ENCODE results near the gene TSPAN10. TPM values are rescaled to one million over a fixed set of nuclear protein-coding genes. Genes with fewer than 3 reads are reported as not detected.
A peak's percentile ranks its signal among the peaks of the same experiment; 100 is the strongest.

The TSPAN10 gene
- polyA plus RNA-seq, 2 donors: 0.56 to 1.7 TPM

- Histone ChIP-seq H3K27me3 (ENCODE audit: control insufficient read depth in 1 of 2, insufficient read depth in 2 of 2, low read length in 2 of 2) (peaks cover 0 to 2% of the 10 kb centered on the region in 2 donors), H3K4me3 (ENCODE audit: low read depth in 1 of 2, low read length in 2 of 2) (no peak within 1 kb of the TSS), H3K4me1 (ENCODE audit: control insufficient read depth in 2 of 2, insufficient read depth in 2 of 2, low read length in 1 of 2) (no peaks in the 10 kb centered on the region), H3K36me3 (ENCODE audit: control insufficient read depth in 2 of 2, insufficient read depth in 2 of 2, low read length in 1 of 2) (no peaks in the 10 kb centered on the region), H3K27ac (ENCODE audit: low read depth in 2 of 2, low read length in 1 of 2) (no peak within 1 kb of the TSS), H3K9me3 (ENCODE audit: control insufficient read depth in 2 of 2, insufficient read depth in 1 of 2, low read depth in 1 of 2, low read length in 1 of 2) (no peaks in the 10 kb centered on the region)
- 82 to 84% methylated on average over 15 of the region's 15 CpGs for WGBS, 2 donors
These were observed 19.2 kb downstream of the TSPAN10 start, which contains the start of gene PDE6G for GRCh38 chr17:81656118-81656743. Gene PDE6G, minus strand, starts transcription at chr17:81656542. Its CDS starts 3,237 bp downstream, at chr17:81653305.

- Histone ChIP-seq H3K4me3 (ENCODE audit: low read depth in 1 of 2, low read length in 2 of 2) (no peak overlapping the region), H3K27ac (ENCODE audit: low read depth in 2 of 2, low read length in 1 of 2) (no peak overlapping the region), H3K27me3 (ENCODE audit: control insufficient read depth in 1 of 2, insufficient read depth in 2 of 2, low read length in 2 of 2) (peaks cover 0 to 2% of the 10 kb centered on the region in 2 donors), H3K4me1 (ENCODE audit: control insufficient read depth in 2 of 2, insufficient read depth in 2 of 2, low read length in 1 of 2) (no peaks in the 10 kb centered on the region), H3K36me3 (ENCODE audit: control insufficient read depth in 2 of 2, insufficient read depth in 2 of 2, low read length in 1 of 2) (no peaks in the 10 kb centered on the region), H3K9me3 (ENCODE audit: control insufficient read depth in 2 of 2, insufficient read depth in 1 of 2, low read depth in 1 of 2, low read length in 1 of 2) (no peaks in the 10 kb centered on the region)
- 53 to 81% methylated on average over 4 of the region's 4 CpGs for WGBS, 2 donors
These were observed 19.8 kb downstream of the TSPAN10 start for GRCh38 chr17:81656835-81657234.

- no peaks in the 10 kb centered on the region for H3K9me3 ChIP-seq (ENCODE audit: control insufficient read depth in 2 of 2, insufficient read depth in 1 of 2, low read depth in 1 of 2, low read length in 1 of 2)
- peak overlapping the region; percentile 48 to 64 for H3K27ac ChIP-seq (ENCODE audit: low read depth in 2 of 2, low read length in 1 of 2)
These were observed 22.0 kb downstream of the TSPAN10 start for GRCh38 chr17:81659038-81659437.

GRCh38 chr17:81660441-81660840 is 23.4 kb downstream of the TSPAN10 start:
- Histone ChIP-seq H3K27me3 (ENCODE audit: control insufficient read depth in 1 of 2, insufficient read depth in 2 of 2, low read length in 2 of 2) (peaks cover 0 to 2% of the 10 kb centered on the region in 2 donors), H3K36me3 (ENCODE audit: control insufficient read depth in 2 of 2, insufficient read depth in 2 of 2, low read length in 1 of 2) (peaks cover 0 to 3% of the 10 kb centered on the region in 2 donors), H3K9me3 (ENCODE audit: control insufficient read depth in 2 of 2, insufficient read depth in 1 of 2, low read depth in 1 of 2, low read length in 1 of 2) (no peaks in the 10 kb centered on the region), H3K4me3 (ENCODE audit: low read depth in 1 of 2, low read length in 2 of 2) (no peak overlapping the region), H3K4me1 (ENCODE audit: control insufficient read depth in 2 of 2, insufficient read depth in 2 of 2, low read length in 1 of 2) (peaks cover 2 to 8% of the 10 kb centered on the region in 2 donors), H3K27ac (ENCODE audit: low read depth in 2 of 2, low read length in 1 of 2) (peak overlapping the region; percentile 63 to 77)
- WGBS, 2 donors: 90 to 91% methylated on average over 9 of the region's 9 CpGs

More at GRCh38 chr17:81659038-81659437, 22.0 kb downstream of the TSPAN10 start:
- no peaks in the 10 kb centered on the region for H3K4me1 ChIP-seq (ENCODE audit: control insufficient read depth in 2 of 2, insufficient read depth in 2 of 2, low read length in 1 of 2)
- WGBS, 2 donors: 63 to 67% methylated on average over 5 of the region's 5 CpGs
- H3K4me3 ChIP-seq (ENCODE audit: low read depth in 1 of 2, low read length in 2 of 2): no peak overlapping the region
- H3K36me3 ChIP-seq (ENCODE audit: control insufficient read depth in 2 of 2, insufficient read depth in 2 of 2, low read length in 1 of 2): no peaks in the 10 kb centered on the region
- peaks cover 0 to 2% of the 10 kb centered on the region in 2 donors for H3K27me3 ChIP-seq (ENCODE audit: control insufficient read depth in 1 of 2, insufficient read depth in 2 of 2, low read length in 2 of 2)

GRCh38 chr17:81662002-81662401 is 25.0 kb downstream of the TSPAN10 start:
- Histone ChIP-seq H3K9me3 (ENCODE audit: control insufficient read depth in 2 of 2, insufficient read depth in 1 of 2, low read depth in 1 of 2, low read length in 1 of 2) (no peaks in the 10 kb centered on the region), H3K36me3 (ENCODE audit: control insufficient read depth in 2 of 2, insufficient read depth in 2 of 2, low read length in 1 of 2) (peaks cover 0 to 3% of the 10 kb centered on the region in 2 donors), H3K27me3 (ENCODE audit: control insufficient read depth in 1 of 2, insufficient read depth in 2 of 2, low read length in 2 of 2) (no peaks in the 10 kb centered on the region), H3K4me3 (ENCODE audit: low read depth in 1 of 2, low read length in 2 of 2) (no peak overlapping the region), H3K27ac (ENCODE audit: low read depth in 2 of 2, low read length in 1 of 2) (no peak overlapping the region), H3K4me1 (ENCODE audit: control insufficient read depth in 2 of 2, insufficient read depth in 2 of 2, low read length in 1 of 2) (peaks cover 3 to 10% of the 10 kb centered on the region in 2 donors)
- 90 to 91% methylated on average over 4 of the region's 4 CpGs for WGBS, 2 donors

- H3K27ac ChIP-seq (ENCODE audit: low read depth in 2 of 2, low read length in 1 of 2): peak overlapping the region; percentile 30 to 78
- H3K4me3 ChIP-seq (ENCODE audit: low read depth in 1 of 2, low read length in 2 of 2): no peak overlapping the region
- no peaks in the 10 kb centered on the region for H3K27me3 ChIP-seq (ENCODE audit: control insufficient read depth in 1 of 2, insufficient read depth in 2 of 2, low read length in 2 of 2)
- WGBS, 2 donors: 59 to 78% methylated on average over 7 of the region's 7 CpGs
- no peaks in the 10 kb centered on the region for H3K9me3 ChIP-seq (ENCODE audit: control insufficient read depth in 2 of 2, insufficient read depth in 1 of 2, low read depth in 1 of 2, low read length in 1 of 2)
- peaks cover 6 to 10% of the 10 kb centered on the region in 2 donors for H3K4me1 ChIP-seq (ENCODE audit: control insufficient read depth in 2 of 2, insufficient read depth in 2 of 2, low read length in 1 of 2)
- H3K36me3 ChIP-seq (ENCODE audit: control insufficient read depth in 2 of 2, insufficient read depth in 2 of 2, low read length in 1 of 2): peaks cover 0 to 4% of the 10 kb centered on the region in 2 donors
These were observed 27.1 kb downstream of the TSPAN10 start for GRCh38 chr17:81664051-81664470.

GRCh38 chr17:81665205-81666091 is 28.5 kb downstream of the TSPAN10 start:
- Histone ChIP-seq H3K27me3 (ENCODE audit: control insufficient read depth in 1 of 2, insufficient read depth in 2 of 2, low read length in 2 of 2) (no peaks in the 10 kb centered on the region), H3K4me1 (ENCODE audit: control insufficient read depth in 2 of 2, insufficient read depth in 2 of 2, low read length in 1 of 2) (peaks cover 6 to 10% of the 10 kb centered on the region in 2 donors), H3K4me3 (ENCODE audit: low read depth in 1 of 2, low read length in 2 of 2) (peak overlapping the region; percentile 90 to 94), H3K27ac (ENCODE audit: low read depth in 2 of 2, low read length in 1 of 2) (peak overlapping the region; percentile 89 to 93), H3K9me3 (ENCODE audit: control insufficient read depth in 2 of 2, insufficient read depth in 1 of 2, low read depth in 1 of 2, low read length in 1 of 2) (no peaks in the 10 kb centered on the region), H3K36me3 (ENCODE audit: control insufficient read depth in 2 of 2, insufficient read depth in 2 of 2, low read length in 1 of 2) (peaks cover 7 to 15% of the 10 kb centered on the region in 2 donors)
- 58 to 59% methylated on average over 30 of the region's 30 CpGs for WGBS, 2 donors

- peaks cover 6 to 10% of the 10 kb centered on the region in 2 donors for H3K4me1 ChIP-seq (ENCODE audit: control insufficient read depth in 2 of 2, insufficient read depth in 2 of 2, low read length in 1 of 2)
- H3K27ac ChIP-seq (ENCODE audit: low read depth in 2 of 2, low read length in 1 of 2): peak overlapping the region; percentile 89 to 93
- H3K9me3 ChIP-seq (ENCODE audit: control insufficient read depth in 2 of 2, insufficient read depth in 1 of 2, low read depth in 1 of 2, low read length in 1 of 2): no peaks in the 10 kb centered on the region
- H3K4me3 ChIP-seq (ENCODE audit: low read depth in 1 of 2, low read length in 2 of 2): peak overlapping the region; percentile 90 to 94
- no peaks in the 10 kb centered on the region for H3K27me3 ChIP-seq (ENCODE audit: control insufficient read depth in 1 of 2, insufficient read depth in 2 of 2, low read length in 2 of 2)
- H3K36me3 ChIP-seq (ENCODE audit: control insufficient read depth in 2 of 2, insufficient read depth in 2 of 2, low read length in 1 of 2): peaks cover 8 to 17% of the 10 kb centered on the region in 2 donors
- 0 to 1% methylated on average over 16 of the region's 16 CpGs for WGBS, 2 donors
These were observed 29.0 kb downstream of the TSPAN10 start for GRCh38 chr17:81666092-81666341.

GRCh38 chr17:81666342-81667191 is 29.6 kb downstream of the TSPAN10 start, which contains the start of the genes CCDC137 and OXLD1:
Gene CCDC137, plus strand, starts transcription at chr17:81666737. Its CDS starts 30 bp downstream, at chr17:81666767.
Gene OXLD1, minus strand, starts transcription at chr17:81666605. Its CDS starts 28 bp downstream, at chr17:81666577.
- WGBS, 2 donors: 0 to 1% methylated on average over 82 to 96 of the region's 96 CpGs
- no peaks in the 10 kb centered on the region for H3K27me3 ChIP-seq (ENCODE audit: control insufficient read depth in 1 of 2, insufficient read depth in 2 of 2, low read length in 2 of 2)
- peak within 1 kb of the TSS; percentile 89 to 96 for H3K27ac ChIP-seq (ENCODE audit: low read depth in 2 of 2, low read length in 1 of 2)
- H3K9me3 ChIP-seq (ENCODE audit: control insufficient read depth in 2 of 2, insufficient read depth in 1 of 2, low read depth in 1 of 2, low read length in 1 of 2): no peaks in the 10 kb centered on the region
- H3K4me1 ChIP-seq (ENCODE audit: control insufficient read depth in 2 of 2, insufficient read depth in 2 of 2, low read length in 1 of 2): peaks cover 6 to 10% of the 10 kb centered on the region in 2 donors
- peak within 1 kb of the TSS; percentile 90 to 94 for H3K4me3 ChIP-seq (ENCODE audit: low read depth in 1 of 2, low read length in 2 of 2)
- H3K36me3 ChIP-seq (ENCODE audit: control insufficient read depth in 2 of 2, insufficient read depth in 2 of 2, low read length in 1 of 2): peaks cover 14 to 22% of the 10 kb centered on the region in 2 donors
